ACC112 (cell line): ENCODE results near the gene LRBA.

Experiments used
- H2AFZ ChIP-seq: fragments of 200-600 bp; sonication (generic); one replicate; pipeline ENCODE4 v1.6.0; 2017; ENCODE audit warnings: antibody characterized with exemption, low read length; ENCODE audit not compliant: unreplicated experiment
- H3K27ac ChIP-seq: fragments of 200-600 bp; sonication (generic); 2 replicates; pipeline ENCODE4 v1.5.1; 2014; ENCODE audit warnings: low read depth, mild to moderate bottlenecking, antibody characterized with exemption, low read length, moderate library complexity
- H3K27me3 ChIP-seq: fragments of 200-600 bp; sonication (generic); 2 replicates; pipeline ENCODE4 v1.6.1; 2014; ENCODE audit warnings: mild to moderate bottlenecking, antibody characterized with exemption, low read length, moderate library complexity, mixed read lengths; ENCODE audit not compliant: insufficient read depth
- H3K36me3 ChIP-seq: fragments of 200-600 bp; sonication (generic); 2 replicates; pipeline ENCODE4 v1.6.1; 2016; ENCODE audit warnings: mild to moderate bottlenecking, antibody characterized with exemption, low read length, moderate library complexity, mixed read lengths; ENCODE audit not compliant: insufficient read depth
- H3K4me1 ChIP-seq: fragments of 200-600 bp; sonication (generic); one replicate; pipeline ENCODE4 v1.6.1; 2016; ENCODE audit warnings: low read length, mixed read lengths; ENCODE audit not compliant: insufficient read depth, unreplicated experiment, control insufficient read depth
- H3K4me3 ChIP-seq: fragments of 200-600 bp; sonication (generic); 2 replicates; pipeline ENCODE4 v1.5.1; 2014; ENCODE audit warnings: mild to moderate bottlenecking, low read depth, low read length
- H3K79me2 ChIP-seq: fragments of 200-600 bp; sonication (generic); one replicate; pipeline ENCODE4 v1.6.0; 2016; ENCODE audit warnings: low read length; ENCODE audit not compliant: control insufficient read depth, unreplicated experiment, insufficient read depth

The LRBA gene

DNA sequence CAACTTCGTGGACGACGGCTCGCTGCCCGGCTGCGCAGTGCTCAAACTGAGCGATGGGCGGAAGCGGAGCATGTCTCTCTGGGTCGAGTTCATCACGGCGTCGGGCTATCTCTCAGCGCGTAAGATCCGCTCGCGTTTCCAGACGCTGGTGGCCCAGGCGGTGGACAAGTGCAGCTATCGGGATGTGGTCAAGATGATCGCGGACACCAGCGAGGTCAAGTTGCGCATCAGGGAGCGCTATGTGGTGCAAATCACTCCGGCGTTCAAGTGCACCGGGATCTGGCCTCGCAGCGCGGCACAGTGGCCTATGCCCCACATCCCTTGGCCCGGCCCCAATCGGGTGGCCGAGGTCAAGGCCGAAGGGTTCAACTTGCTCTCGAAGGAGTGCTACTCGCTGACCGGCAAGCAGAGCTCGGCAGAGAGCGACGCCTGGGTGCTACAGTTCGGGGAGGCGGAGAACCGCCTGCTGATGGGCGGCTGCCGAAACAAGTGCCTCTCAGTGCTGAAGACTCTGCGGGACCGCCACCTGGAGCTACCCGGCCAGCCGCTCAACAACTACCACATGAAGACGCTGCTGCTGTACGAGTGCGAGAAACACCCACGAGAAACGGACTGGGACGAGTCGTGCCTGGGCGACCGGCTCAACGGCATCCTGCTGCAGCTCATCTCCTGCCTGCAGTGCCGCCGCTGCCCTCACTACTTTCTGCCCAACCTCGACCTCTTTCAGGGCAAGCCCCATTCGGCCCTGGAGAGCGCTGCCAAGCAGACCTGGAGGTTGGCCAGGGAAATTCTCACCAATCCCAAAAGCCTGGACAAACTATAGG, 431.6 kb downstream of the LRBA start:
- Histone ChIP-seq H3K27ac (peak overlapping the region; percentile 67), H3K4me3 (peak overlapping the region; percentile 78), H3K36me3 (0 out of 2 replicates have a peak, but pooled peaks cover 5% of the 10 kb centered on the region), H2AFZ (no peak overlapping the region), H3K79me2 (peaks cover 84% of the 10 kb centered on the region), H3K4me1 (peaks cover 6% of the 10 kb centered on the region), H3K27me3 (no peaks in the 10 kb centered on the region)

DNA sequence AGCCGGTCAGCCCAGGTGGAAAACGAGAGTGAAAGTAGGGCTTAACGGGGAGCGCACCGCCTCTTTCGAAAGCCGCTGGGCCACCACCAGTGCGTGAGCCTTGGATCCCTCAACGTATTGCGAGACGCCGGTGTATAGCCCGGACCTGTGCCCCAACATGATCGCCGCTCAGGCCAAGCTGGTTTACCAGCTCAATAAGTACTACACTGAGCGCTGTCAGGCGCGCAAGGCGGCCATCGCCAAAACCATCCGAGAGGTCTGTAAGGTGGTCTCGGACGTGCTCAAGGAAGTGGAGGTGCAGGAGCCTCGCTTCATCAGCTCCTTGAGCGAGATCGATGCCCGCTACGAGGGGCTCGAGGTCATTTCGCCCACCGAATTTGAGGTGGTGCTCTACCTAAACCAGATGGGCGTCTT, 432.2 kb downstream of the LRBA start:
- H3K27ac ChIP-seq: peak overlapping the region; percentile 67
- H3K36me3 ChIP-seq: 0 out of 2 replicates have a peak, but pooled peaks cover 5% of the 10 kb centered on the region
- peaks cover 82% of the 10 kb centered on the region for H3K79me2 ChIP-seq
- peak overlapping the region; percentile 78 for H3K4me3 ChIP-seq
- H3K27me3 ChIP-seq: no peaks in the 10 kb centered on the region
- H3K4me1 ChIP-seq: no peaks in the 10 kb centered on the region
- no peak overlapping the region for H2AFZ ChIP-seq

DNA sequence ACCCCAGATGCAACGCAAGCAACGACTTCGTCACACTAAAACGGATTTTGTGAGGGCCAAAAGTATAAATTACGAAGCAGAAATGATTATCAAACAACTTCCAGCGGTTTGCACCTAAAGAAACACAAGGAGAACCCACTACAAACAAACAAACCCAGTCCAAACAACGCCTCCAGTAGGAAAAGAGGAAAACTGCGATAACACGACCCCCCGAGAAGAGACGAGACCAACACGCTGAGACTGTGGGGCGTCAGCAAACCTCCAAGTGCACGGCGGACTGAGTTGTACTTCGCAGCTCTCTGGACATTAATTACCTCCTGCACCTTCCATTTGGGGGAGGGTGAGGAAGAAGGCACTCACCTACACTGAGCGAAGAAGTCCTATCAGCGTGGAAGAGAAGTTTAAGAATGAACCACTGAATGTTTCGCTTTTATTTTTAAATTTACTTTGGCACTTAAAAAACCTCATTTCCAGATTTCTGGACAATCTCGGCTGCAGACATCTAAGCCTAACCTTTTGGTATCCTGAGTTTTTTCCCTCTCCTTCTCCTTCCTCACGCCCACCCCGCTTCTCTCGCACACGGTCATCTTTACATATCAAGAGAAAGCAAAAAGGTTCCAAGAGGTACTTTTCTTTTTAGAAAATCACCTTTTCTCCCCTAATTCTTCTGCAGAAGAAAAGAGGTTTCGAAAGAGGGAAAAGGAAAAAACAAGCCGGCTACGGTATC, 432.8 kb downstream of the LRBA start, which contains the start of gene MAB21L2:
TSS of gene MAB21L2 (plus strand) at position 6 of the 727 bp plus-strand sequence. CDS start 879 bp downstream, outside the sequence.
- Histone ChIP-seq H3K36me3 (0 out of 2 replicates have a peak, but pooled peaks cover 5% of the 10 kb centered on the region), H3K27me3 (no peaks in the 10 kb centered on the region), H3K4me3 (peak within 1 kb of the TSS; percentile 78), H3K4me1 (no peaks in the 10 kb centered on the region), H3K27ac (peak within 1 kb of the TSS; percentile 67), H2AFZ (no peak within 1 kb of the TSS), H3K79me2 (peaks cover 79% of the 10 kb centered on the region)

DNA sequence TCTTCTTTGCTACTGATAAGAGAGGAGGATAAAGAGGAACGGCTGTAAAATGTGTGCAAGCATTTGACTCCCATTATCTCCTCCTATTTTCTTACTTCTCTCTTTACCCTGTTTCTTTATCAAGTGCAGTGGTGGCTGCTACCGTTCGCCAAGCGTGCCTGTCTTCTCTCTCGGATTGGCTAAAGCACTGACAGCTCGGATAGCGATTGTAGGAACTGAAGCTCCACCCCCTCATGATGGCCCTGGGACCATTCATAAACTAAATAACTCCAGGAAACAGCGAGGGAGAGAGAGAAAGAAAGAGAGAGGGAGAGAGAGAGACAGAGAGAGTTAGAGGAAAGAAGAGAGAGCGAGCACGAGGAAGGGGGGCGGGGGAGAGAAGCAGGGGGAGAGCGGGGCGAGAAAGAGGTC, 433.4 kb downstream of the LRBA start:
- H2AFZ ChIP-seq: no peak overlapping the region
- H3K36me3 ChIP-seq: 0 out of 2 replicates have a peak, but pooled peaks cover 5% of the 10 kb centered on the region
- peaks cover 73% of the 10 kb centered on the region for H3K79me2 ChIP-seq
- peak overlapping the region; percentile 67 for H3K27ac ChIP-seq
- peak overlapping the region; percentile 78 for H3K4me3 ChIP-seq
- H3K4me1 ChIP-seq: no peaks in the 10 kb centered on the region
- H3K27me3 ChIP-seq: no peaks in the 10 kb centered on the region

DNA sequence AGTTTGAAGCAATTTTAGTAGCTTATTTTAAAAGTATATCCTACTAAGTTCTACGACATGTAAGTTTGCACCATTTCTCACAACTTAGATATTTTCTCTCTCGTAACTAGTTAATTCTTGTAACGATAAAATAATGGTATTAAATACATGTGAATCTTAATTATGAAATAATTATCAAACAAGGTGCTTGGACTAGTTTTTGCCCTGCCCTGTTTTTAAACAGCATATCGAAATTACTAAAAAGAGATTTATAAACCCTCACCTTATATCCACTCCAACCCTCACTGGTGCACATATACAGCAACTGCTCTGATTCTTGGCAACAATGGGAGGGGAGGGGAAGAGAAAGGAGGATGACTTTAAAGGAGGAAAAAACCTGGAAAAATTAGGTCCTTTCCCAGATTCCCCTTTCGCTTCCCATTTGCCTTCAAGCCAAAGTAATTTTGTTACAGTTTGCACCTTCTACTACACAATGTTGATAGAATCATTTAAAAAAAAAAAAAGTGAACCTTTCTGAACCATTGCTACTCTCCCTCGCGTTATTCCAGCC, 434.0 kb downstream of the LRBA start:
- peak overlapping the region; percentile 78 for H3K4me3 ChIP-seq
- H3K27me3 ChIP-seq: no peaks in the 10 kb centered on the region
- H3K4me1 ChIP-seq: no peaks in the 10 kb centered on the region

DNA sequence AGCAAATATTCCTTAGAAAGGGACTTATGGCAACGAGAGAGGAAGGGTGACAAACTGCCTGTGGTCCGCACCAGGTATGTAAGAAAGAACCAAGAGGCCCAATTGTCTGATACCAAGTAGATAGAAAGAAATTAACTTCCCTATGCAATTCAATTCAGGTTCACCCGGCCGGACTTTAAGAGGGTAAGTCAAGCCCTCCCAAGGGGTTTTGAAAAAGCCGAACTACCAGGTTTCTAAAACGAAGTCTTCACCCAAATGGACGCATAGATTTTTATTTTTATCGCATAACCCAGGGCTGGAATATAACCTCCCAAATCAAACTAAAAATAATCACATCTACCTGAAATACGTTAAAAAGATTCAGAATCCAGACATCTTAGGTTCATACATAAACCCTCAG, 434.8 kb downstream of the LRBA start:
- peak overlapping the region; percentile 61 for H3K27ac ChIP-seq
- H3K27me3 ChIP-seq: no peaks in the 10 kb centered on the region
- H3K4me3 ChIP-seq: peak overlapping the region; percentile 78

More for the DNA sequence above, 434.0 kb downstream of the LRBA start:
- H2AFZ ChIP-seq: no peak overlapping the region
- peaks cover 68% of the 10 kb centered on the region for H3K79me2 ChIP-seq
- 0 out of 2 replicates have a peak, but pooled peaks cover 5% of the 10 kb centered on the region for H3K36me3 ChIP-seq
- peak overlapping the region; percentile 61 for H3K27ac ChIP-seq

DNA sequence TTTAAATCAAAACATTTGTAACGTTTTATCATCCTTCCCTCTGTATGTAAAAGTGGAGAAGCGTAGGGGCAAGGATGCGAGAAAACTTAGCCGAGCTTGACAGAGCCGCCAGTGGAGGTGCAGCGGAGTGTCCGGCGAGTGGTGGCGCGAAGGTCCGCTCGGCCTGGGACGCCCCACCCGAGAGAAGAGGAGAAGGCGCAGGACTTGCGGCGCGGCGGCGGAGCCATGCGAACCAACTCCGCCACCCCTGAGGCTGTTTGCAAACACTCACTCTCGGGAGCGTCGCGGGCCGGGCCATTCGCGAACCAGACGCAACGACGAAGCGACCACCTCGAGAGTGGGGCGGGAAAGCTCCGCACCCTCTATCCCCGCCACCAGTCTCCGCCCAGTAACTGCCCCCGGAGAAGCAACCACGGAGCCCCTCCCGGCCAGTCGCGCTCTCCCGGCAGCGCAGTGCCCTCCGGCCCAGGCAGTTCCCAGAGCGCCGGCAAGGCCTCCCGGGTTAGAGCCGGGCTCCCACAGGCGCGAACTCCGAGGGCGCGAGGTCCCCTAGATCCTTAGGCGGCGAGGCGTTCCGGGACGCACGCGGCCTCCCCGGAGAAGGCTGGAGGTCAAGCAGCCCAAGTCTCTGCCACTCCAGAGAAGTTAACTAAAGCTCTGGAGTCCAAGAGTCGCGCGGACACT, 435.4 kb downstream of the LRBA start:
- H3K27ac ChIP-seq: peak overlapping the region; percentile 61
- H3K79me2 ChIP-seq: peaks cover 60% of the 10 kb centered on the region
- peak overlapping the region; percentile 26 for H2AFZ ChIP-seq
- no peaks in the 10 kb centered on the region for H3K27me3 ChIP-seq
- peak overlapping the region; percentile 78 for H3K4me3 ChIP-seq
- H3K36me3 ChIP-seq: 0 out of 2 replicates have a peak, but pooled peaks cover 5% of the 10 kb centered on the region
- H3K4me1 ChIP-seq: no peaks in the 10 kb centered on the region

More for the DNA sequence above, 434.8 kb downstream of the LRBA start:
- Histone ChIP-seq H3K79me2 (peaks cover 64% of the 10 kb centered on the region), H2AFZ (no peak overlapping the region), H3K4me1 (no peaks in the 10 kb centered on the region), H3K36me3 (0 out of 2 replicates have a peak, but pooled peaks cover 5% of the 10 kb centered on the region)

DNA sequence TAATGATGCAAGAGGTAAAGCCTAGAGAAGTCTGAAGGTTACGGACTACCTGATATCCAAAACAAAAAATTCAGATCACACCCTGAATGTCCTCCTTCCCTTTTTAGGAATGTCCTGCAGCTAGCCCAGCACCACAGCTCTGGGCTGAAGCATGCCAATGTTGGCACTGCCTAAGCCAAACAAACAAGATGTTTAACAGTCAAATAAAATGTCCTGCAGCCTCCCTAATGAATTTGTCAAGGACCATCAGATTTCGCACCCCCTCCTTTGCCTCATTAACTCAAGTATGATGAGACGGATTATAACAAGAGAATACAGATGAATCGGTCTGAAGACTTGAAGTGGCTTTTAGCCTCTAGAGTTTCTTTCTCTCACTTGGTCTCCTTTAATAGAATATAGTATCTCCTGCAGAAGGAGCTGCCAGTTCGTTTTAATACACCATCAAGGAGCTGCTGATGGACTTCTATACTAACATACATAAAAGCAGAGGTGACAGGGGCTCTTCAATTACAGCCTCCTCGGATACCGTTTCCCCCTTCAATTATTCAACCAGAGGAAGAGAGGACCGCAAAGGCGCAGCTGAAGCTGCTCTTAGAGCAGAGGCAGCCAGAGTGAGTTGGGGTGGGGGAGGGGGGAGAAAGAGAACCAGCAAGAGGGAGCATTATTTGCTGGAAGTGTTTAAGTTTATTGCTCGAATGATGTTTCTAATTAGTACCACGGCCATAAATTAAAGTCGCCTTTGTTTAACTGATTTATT, 436.2 kb downstream of the LRBA start:
- Histone ChIP-seq H3K4me1 (peaks cover 4% of the 10 kb centered on the region), H3K36me3 (0 out of 2 replicates have a peak, but pooled peaks cover 5% of the 10 kb centered on the region), H3K27me3 (no peaks in the 10 kb centered on the region), H3K27ac (peak overlapping the region; percentile 61), H3K4me3 (peak overlapping the region; percentile 78), H3K79me2 (peaks cover 54% of the 10 kb centered on the region), H2AFZ (peak overlapping the region; percentile 26)

DNA sequence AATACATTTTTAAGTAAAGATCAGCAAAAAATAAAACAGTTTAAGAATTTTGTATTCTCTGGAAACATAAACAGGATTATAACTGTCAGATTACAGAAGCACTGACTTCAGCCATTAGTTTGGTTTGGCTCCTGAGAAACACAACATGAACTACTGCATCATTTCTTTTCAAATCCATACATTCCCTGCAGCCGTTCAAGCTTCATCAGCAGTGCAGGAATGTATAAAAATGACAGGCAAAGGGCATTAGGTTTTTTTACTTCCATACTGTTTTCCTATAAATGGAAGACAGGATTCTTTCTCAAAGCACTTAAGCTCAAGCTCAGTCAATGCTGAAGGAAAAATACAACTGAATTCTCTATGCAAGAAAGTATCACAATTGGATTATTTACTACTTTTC, 437.3 kb downstream of the LRBA start:
- Histone ChIP-seq H3K27me3 (no peaks in the 10 kb centered on the region), H3K27ac (peak overlapping the region; percentile 5; the same call in 1 of the 2 replicates), H3K36me3 (0 out of 2 replicates have a peak, but pooled peaks cover under 1% of the 10 kb centered on the region), H3K4me3 (peak overlapping the region; percentile 59), H3K4me1 (peaks cover 14% of the 10 kb centered on the region), H2AFZ (no peak overlapping the region), H3K79me2 (peaks cover 49% of the 10 kb centered on the region)
